ENCODE data around the gene PKD1L1.

DNA sequence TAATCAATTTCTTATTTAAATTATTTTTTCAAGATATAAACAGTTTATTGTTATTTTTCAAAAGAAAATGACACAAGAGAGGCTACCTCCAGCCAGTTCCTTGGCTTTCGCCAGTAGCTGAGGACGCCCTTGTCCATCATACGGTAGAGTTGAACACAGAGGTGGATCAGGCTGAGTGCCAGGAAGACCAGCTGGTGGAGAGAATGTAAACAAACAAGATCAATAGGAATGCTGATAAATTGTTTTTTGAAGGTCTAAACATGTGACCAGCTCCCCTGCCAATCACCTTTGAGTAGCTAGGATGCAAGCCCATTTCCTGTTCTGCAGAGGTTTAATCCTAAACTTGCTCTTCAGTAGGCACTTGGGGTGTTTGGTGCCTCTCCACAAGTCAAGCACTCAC lies 138.9 kb downstream of the PKD1L1 start:
- TF ChIP-seq, protein P1, sequence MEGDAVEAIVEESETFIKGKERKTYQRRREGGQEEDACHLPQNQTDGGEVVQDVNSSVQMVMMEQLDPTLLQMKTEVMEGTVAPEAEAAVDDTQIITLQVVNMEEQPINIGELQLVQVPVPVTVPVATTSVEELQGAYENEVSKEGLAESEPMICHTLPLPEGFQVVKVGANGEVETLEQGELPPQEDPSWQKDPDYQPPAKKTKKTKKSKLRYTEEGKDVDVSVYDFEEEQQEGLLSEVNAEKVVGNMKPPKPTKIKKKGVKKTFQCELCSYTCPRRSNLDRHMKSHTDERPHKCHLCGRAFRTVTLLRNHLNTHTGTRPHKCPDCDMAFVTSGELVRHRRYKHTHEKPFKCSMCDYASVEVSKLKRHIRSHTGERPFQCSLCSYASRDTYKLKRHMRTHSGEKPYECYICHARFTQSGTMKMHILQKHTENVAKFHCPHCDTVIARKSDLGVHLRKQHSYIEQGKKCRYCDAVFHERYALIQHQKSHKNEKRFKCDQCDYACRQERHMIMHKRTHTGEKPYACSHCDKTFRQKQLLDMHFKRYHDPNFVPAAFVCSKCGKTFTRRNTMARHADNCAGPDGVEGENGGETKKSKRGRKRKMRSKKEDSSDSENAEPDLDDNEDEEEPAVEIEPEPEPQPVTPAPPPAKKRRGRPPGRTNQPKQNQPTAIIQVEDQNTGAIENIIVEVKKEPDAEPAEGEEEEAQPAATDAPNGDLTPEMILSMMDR (IDR thresholded peaks at IDR 0.05): no peak
- no peak for TF ChIP-seq POLR2A (IDR thresholded peaks at IDR 0.05)

All from adrenal gland (tissue), 5 donors.